ENCODE measurements around the gene TPRG1. TPM values are rescaled to one million over a fixed set of nuclear protein-coding genes. Genes with fewer than 3 reads are reported as not detected.

TPRG1 gene
- total RNA-seq, 2 experiments from 2014 or later = 2.1 to 2.9 TPM

GRCh38 chr3:189312866-189313265 lies 141.1 kb downstream of the TPRG1 start:
- Mint-ChIP-seq H3K27ac (no peak overlapping the region), H3K27me3 (no peaks in the 10 kb centered on the region), H3K9me3 (no peaks in the 10 kb centered on the region), H3K36me3 (ENCODE audit: low read depth) (no peaks in the 10 kb centered on the region), H3K4me1 (ENCODE audit: low read depth) (peaks cover 32% of the 10 kb centered on the region), H3K4me3 (no peak overlapping the region)
- Histone ChIP-seq H3K4me1 (ENCODE audit: insufficient read depth, low read length) (peaks cover 6% of the 10 kb centered on the region), H3K4me3 (ENCODE audit: low read length) (no peak overlapping the region), H3K36me3 (ENCODE audit: insufficient read depth, low read length) (no peaks in the 10 kb centered on the region), H3K9me3 (ENCODE audit: control insufficient read depth in 1 of 2, insufficient read depth in 1 of 2, low read length in 2 of 2) (no peaks in the 10 kb centered on the region), H3K27ac (ENCODE audit: low read depth in 1 of 2, low read length in 2 of 2) (no peak overlapping the region), H3K27me3 (ENCODE audit: control insufficient read depth in 1 of 2, insufficient read depth in 2 of 2, low read length in 2 of 2) (no peaks in the 10 kb centered on the region)
- no peak for DNase-seq
- ChIA-PET POLR2A (interaction anchor here (1.4 kb wide), 2 partner anchors 12 to 13 kb away, joined by 3 read pairs; no protein-coding TSS in a partner anchor), CTCF (no interaction called here)
- no peak for TF ChIP-seq CTCF (IDR thresholded peaks at IDR 0.05)
- ATAC-seq (ENCODE audit: poor library complexity) = no peak
- intact Hi-C loops (cut with DNase I, micrococcal nuclease) = no loop called here

GRCh38 chr3:189316296-189317019 lies 144.7 kb downstream of the TPRG1 start:
- Mint-ChIP-seq H3K27ac (no peak overlapping the region), H3K4me3 (no peak overlapping the region), H3K27me3 (no peaks in the 10 kb centered on the region), H3K36me3 (ENCODE audit: low read depth) (no peaks in the 10 kb centered on the region), H3K4me1 (ENCODE audit: low read depth) (peaks cover 38% of the 10 kb centered on the region), H3K9me3 (no peaks in the 10 kb centered on the region)
- no peak for ATAC-seq (ENCODE audit: poor library complexity)
- no peak overlapping the region for H3K4me3 ChIP-seq (ENCODE audit: low read length)
- ChIA-PET CTCF (no interaction called here), POLR2A (interaction anchor here (0.8 to 3.4 kb wide), 4 partner anchors 8 to 17 kb away, joined by 3 to 16 read pairs (median 4); no protein-coding TSS in a partner anchor)
- H3K9me3 ChIP-seq (ENCODE audit: control insufficient read depth in 1 of 2, insufficient read depth in 1 of 2, low read length in 2 of 2) = no peaks in the 10 kb centered on the region
- H3K27me3 ChIP-seq (ENCODE audit: control insufficient read depth in 1 of 2, insufficient read depth in 2 of 2, low read length in 2 of 2) = no peaks in the 10 kb centered on the region
- H3K27ac ChIP-seq (ENCODE audit: low read depth in 1 of 2, low read length in 2 of 2) = no peak overlapping the region
- TF ChIP-seq CTCF (IDR thresholded peaks at IDR 0.05) = no peak
- no peak for DNase-seq
- peaks cover 6% of the 10 kb centered on the region for H3K4me1 ChIP-seq (ENCODE audit: insufficient read depth, low read length)
- no peaks in the 10 kb centered on the region for H3K36me3 ChIP-seq (ENCODE audit: insufficient read depth, low read length)
- intact Hi-C loops (cut with DNase I, micrococcal nuclease) = loop anchor here in 1 of 2 experiments (5.0 kb wide), 1 partner anchor 36 kb away; no protein-coding TSS in a partner anchor

GRCh38 chr3:189317911-189318310 lies 146.1 kb downstream of the TPRG1 start:
- peaks cover 52% of the 10 kb centered on the region for H3K4me1 Mint-ChIP-seq (ENCODE audit: low read depth)
- POLR2A ChIA-PET = no interaction called here
- H3K4me3 Mint-ChIP-seq = no peak overlapping the region
- DNase-seq (no peak), ATAC-seq (ENCODE audit: poor library complexity) (no peak)
- H3K9me3 Mint-ChIP-seq = peaks cover 3% of the 10 kb centered on the region
- intact Hi-C loops (cut with DNase I, micrococcal nuclease) = loop anchor here in 1 of 2 experiments (2.0 to 5.0 kb wide), 2 partner anchors 27 to 34 kb away; no protein-coding TSS in a partner anchor
- H3K4me1 ChIP-seq (ENCODE audit: insufficient read depth, low read length) = peaks cover 6% of the 10 kb centered on the region
- H3K36me3 ChIP-seq (ENCODE audit: insufficient read depth, low read length) = no peaks in the 10 kb centered on the region
- H3K36me3 Mint-ChIP-seq (ENCODE audit: low read depth) = no peaks in the 10 kb centered on the region
- H3K27ac Mint-ChIP-seq = no peak overlapping the region
- CTCF ChIA-PET = no interaction called here
- no peak for TF ChIP-seq CTCF (IDR thresholded peaks at IDR 0.05)
- no peaks in the 10 kb centered on the region for H3K27me3 Mint-ChIP-seq
- no peaks in the 10 kb centered on the region for H3K27me3 ChIP-seq (ENCODE audit: control insufficient read depth in 1 of 2, insufficient read depth in 2 of 2, low read length in 2 of 2)
- H3K9me3 ChIP-seq (ENCODE audit: control insufficient read depth in 1 of 2, insufficient read depth in 1 of 2, low read length in 2 of 2) = no peaks in the 10 kb centered on the region
- H3K4me3 ChIP-seq (ENCODE audit: low read length) = no peak overlapping the region
- H3K27ac ChIP-seq (ENCODE audit: low read depth in 1 of 2, low read length in 2 of 2) = no peak overlapping the region
